RPMI8226 (cell line): ENCODE measurements around the gene GTPBP10.

Experiments used
- DNase-seq: peaks from one replicate; pipeline ENCODE4 v3.0.0-alpha.2; 2015

The GTPBP10 gene

DNA sequence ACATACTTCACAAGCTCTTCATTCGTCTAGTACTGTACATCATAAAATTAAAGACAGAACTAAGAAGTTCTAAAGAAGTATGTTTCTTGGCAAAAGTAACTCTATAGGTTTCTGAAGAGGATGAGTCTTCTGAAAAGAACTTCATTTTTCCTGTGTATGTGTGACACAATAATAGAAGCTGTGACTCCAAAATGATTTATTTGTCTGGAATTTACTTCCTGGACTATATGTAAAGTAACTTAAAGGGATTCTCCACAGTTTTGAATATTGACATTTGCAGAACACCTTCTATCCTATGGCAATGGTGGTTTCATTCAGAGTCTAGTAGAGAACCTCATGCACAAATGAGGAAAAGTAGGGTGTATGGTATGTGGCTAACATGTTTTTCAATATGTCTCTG lies 36.9 kb downstream of the GTPBP10 start:
- no peak for DNase-seq

DNA sequence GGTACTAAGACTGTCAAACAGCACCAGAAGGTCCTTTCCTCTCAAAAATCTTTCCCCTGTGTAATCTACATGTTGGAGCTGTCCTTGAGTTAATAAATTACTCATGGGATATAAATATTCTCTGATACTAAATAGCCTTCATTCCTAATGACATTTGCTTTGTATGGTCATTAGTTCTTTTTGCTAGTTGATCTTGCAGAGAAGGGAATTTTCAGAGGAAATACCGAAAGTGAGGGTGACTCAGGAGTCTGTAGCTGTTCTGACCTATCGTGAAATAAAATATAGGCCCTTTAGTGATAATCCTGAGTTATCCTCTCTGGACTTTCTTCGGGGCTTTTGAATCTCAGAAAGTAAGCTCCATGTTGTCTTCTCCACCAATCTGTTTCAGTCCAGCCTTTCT lies 37.3 kb downstream of the GTPBP10 start:
- DNase-seq, result no peak

DNA sequence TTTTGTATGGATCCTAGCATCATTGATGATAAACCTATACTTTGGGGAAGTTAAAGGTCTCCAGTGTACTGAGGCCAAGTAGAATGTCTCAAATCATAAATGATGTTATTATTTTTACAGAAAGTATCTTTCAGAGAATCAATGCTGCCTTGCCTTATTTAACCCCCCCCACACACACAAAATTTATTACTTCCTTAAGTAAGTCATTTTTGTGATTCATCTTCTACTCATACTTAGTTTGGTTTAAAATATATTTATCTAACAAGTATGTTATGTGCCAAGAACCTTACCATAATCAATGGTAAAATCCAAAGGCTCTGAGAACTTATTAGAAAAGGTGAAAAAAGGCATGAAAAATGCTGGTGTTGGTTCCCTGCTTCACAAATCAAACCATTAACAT lies 37.9 kb downstream of the GTPBP10 start:
- DNase-seq, result no peak

DNA sequence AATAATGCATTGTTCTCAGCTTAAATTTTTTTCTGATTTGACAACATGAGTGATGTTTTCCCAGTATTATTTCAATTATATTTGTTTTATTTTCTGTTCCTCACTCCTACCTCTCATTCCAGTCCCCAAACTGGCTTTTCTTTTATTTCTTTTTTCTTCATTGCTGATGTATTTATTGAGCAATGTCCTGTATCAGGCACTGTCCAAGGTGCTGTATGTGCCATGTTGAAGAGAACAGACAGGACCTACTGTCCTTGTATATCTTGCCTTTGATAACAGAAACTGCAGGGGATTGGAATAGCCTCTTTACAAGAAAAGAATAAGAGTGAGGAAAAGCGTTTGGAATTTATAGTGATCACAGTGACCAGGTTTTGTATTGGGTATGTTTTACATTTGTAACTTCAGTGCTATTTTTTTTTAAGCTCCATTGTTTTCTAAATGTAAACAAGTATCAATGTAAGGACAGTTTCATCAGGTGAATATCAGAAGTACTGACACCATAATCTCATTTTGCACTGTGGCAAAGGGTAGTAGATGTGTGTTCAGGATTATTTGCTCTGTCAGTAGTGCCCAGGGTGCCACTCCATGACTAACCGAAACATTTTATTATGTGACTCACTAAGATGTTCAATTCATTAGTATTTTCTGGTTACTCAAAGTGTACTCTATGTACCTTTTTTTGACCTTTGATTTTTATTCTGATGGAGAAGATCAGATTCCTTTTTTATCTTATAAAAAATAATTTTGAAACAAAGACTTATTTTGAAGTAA lies 41.1 kb downstream of the GTPBP10 start:
- DNase-seq, result no peak

DNA sequence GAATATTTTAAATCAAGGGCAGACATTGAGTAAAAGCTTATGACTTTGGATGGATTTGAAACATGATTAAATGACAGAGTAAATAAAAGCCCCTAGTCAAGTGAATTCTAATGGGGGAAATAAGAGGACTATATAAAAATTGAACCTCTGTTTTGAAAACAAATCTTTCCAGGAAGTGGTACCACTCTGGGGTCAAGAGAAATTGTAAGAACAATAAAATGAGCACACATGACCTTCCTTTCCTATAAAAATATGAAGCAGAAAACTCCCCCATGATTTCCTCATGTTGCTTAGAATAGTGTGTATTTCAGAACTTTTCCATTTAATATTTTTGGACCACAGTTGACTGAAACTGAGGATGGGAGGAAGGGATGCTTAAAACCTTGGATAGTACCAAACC lies 44.4 kb downstream of the GTPBP10 start:
- no peak for DNase-seq

DNA sequence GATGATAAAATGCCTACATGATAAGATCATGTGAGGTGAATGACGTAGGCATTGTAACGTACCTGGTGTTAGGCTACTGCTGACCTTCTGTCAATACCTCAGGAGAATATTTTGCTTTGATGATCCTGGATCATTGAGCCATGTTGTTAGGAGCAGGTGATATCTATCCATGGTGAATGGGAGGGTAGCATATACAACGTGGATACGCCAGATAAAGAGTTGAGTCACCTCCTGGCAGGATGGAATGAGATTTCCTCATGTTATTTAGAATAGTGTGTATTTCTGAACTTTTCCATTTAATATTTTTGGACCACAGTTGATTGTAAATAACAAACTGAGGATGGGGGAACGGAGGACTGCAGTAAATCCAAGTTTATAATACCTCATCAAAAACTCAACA lies 45.0 kb downstream of the GTPBP10 start:
- DNase-seq, result no peak

DNA sequence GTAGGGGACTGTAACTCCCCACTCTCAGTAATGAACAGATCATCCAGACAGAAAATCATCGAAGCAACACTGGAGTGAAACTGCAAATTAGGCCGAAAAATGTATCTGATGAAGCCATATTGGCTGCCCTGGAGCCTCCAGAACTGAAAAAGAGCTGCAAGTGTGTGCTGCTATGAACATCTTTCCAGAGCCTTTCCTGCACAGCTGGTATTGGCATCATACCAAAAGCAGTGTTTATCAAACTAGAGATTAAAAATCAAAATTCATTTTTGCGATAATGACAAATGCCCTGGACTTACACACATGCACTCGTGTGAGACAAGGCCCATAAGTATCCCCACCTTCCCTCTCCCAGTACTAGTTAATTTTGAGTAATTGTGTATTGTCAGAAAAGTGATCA lies 49.9 kb downstream of the GTPBP10 start:
- DNase-seq, result no peak

DNA sequence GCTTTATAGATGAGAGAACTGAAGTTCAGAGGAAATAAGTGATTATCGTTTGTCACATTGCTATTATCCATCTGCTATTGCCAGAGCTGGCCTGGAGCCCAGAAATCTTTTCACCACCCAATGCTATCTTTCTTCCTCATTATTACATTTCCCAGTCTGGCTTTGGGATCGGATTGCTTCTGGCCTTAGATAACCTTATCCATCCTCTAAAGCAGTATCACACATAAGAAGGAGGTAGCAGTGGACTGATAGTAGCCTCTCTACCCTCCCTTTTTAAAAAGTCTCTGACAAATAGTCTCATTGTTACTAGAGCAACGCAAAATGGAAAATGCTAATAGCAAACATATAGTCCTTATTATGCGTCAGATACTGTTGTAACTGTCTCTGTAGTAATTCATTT lies 55.5 kb downstream of the GTPBP10 start:
- no peak for DNase-seq

DNA sequence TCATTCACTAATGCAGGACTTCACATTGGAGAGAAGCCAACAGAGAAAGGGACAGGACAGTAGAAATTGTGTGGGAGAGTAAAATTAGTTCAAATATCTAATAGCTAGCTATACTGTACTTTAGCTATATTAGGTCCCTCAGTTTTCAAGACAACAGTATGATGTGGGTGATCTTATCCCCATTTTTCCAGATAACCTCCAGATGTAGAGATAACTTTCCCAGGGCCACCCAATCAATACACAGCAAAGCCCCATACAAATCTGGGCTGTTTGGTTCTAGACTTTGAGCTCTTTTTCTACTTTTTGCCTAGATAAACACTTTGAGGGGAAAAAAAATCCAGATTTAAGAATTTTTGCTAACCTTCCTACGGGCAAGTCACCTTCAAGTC lies 56.3 kb downstream of the GTPBP10 start:
- no peak for DNase-seq

DNA sequence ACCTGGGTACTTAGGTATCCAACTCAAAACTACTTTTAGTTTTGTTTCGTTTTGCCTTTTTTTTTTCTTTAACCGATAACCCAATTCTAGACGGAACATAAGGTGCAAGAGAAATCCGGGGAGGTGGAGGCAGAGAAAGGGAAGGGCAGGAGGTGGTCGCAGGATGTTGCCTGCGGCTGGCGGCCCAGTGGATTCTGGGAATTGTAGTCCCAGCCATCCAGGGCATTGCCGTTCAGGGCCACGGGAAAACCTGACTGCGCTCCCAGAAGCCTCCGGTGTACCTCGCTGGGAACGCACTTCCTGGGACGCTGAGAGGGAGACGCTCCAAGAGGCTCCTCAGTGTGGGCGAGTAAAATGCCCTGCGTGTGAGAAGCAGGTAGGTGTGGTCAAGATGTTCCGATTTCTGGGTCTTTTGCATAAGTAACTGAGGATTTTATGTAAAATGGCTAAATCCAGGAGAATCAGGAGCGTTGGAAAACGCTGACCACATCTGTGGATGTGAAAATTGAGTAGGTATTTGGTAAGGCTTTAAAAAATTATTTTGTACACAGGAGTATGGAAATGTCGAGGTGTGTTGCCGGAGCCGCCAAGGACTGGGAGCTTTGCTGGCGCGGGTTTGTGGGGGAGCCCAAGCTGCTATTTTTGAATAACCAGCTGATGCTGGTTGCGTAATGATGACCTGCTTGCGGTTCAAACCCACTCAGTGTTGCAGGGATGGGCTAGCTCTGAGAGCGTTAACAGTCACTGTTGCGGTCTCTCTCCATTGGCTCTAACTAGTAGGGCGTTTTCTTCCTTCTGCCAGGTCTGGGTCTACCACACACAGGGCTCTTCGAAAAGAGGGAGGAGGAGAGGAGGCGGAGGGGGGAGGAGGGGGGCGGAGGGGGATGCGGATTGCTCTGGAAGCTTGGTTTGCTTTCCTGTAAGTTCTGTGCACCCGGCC lies 56.9 kb downstream of the GTPBP10 start, which contains the start of gene CLDN12:
TSS of gene CLDN12 (plus strand) at position 288 of the 940 bp plus-strand sequence. CDS start 9,216 bp downstream, outside the sequence.
- DNase-seq, result peak; percentile 86

DNA sequence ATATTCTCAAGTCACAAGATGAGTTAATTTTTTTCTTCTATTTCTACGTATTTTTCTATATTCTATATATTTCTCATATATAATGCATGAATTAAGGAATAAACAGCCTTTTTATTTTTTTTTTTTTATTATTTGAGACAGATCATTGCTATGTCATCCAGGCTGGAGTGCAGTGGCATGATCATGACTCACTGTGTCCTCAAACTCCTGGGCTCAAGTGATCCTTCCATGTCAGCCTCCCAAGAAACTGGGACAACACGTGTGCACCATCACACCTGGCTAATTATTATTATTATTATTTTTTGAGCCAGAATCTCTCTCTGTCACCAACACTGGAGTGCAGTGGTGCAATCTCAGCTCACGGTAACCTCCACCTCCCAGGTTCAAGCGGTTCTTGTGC lies 58.3 kb downstream of the GTPBP10 start:
- DNase-seq, result no peak

DNA sequence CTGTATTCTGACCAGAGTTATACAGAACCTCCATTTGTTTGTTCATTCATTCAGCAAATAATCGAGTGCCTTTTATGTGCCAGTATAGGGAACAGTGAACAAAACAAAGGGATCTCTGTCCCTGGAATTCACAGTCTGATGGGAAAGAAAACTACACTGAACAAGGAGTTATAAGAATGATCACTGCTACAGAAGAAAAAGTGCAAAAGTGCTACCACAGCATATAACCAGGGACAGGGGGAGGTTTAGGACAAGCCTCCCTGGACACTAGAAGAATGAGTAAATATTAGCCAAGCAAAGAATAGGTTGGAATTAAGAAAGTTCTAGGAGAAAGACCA lies 60.9 kb downstream of the GTPBP10 start:
- DNase-seq, result no peak

DNA sequence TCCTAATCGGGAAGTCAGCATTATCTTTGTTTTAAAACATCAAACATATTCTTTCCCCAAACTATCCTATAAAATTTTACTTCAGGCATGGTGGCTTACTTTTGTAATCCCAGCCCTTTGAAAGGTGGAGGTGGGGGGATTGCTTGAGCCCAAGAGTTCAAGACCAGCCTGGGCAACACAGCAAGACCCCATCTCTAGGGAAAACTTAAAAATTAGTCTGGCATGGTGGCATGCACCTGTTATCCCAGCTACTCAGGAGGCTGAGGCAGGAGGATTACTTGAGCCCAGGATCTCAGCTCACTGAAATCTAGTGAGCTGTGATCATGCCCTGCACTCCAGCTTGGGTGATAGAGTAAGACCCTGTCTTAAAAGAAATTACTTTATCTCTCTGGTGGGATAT lies 61.6 kb downstream of the GTPBP10 start:
- DNase-seq, result no peak

DNA sequence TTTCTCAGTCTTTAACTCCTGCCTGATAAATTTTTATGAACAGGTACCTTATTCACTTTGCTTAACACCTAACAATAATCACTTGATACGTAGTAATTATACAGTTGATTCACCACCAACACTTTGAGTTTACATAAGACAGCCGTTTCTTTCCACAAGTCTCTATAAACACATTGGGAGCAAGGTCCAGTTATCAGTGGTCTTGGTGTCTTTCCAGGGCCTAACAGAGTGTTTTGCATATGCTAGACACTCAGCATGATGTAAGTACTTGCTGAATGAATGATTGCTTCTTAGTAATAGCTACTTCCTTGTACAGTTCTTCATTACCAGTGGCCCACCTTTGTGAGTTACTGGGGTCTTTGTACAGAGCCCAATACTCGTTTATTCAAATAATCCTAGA lies 63.2 kb downstream of the GTPBP10 start:
- no peak for DNase-seq

DNA sequence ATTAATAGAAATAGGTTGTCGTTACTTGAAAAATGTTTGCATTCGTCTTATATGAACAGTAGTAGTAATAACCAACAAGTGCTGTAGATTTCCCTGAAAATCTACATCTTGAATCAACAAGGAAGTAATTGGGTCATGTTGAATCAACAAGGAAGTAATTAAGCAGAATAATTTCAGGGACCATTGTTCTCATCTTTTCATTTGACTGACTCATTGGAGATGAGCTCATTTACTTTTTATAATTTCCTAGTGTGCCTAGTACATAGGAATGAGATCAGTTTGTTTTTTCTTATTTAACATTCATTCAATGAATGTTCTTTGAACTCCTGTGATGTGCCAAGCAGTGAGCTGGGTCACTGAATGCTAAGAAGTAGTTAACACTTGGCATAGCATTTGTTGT lies 65.0 kb downstream of the GTPBP10 start:
- DNase-seq, result no peak

DNA sequence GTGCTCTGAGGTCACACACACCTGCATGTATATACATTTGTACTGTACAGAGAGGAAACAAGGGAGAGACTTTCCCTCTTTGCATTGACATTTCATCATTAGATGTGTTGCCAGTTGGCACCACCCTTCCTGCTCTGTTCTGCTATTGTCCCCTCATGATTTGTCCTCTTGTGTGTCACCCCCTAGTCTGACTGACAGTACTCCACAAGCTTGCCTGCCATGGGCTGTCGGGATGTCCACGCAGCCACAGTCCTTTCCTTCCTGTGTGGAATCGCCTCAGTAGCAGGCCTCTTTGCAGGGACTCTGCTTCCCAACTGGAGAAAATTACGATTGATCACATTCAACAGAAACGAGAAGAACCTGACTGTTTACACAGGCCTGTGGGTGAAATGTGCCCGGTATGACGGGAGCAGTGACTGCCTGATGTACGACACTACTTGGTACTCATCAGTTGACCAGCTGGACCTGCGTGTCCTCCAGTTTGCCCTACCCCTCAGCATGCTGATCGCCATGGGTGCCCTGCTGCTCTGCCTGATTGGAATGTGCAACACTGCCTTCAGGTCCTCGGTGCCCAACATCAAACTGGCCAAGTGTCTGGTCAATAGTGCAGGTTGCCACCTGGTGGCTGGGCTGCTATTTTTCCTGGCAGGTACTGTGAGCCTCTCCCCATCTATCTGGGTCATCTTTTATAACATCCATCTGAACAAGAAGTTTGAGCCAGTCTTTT lies 66.1 kb downstream of the GTPBP10 start:
- peak; percentile 39 for DNase-seq

DNA sequence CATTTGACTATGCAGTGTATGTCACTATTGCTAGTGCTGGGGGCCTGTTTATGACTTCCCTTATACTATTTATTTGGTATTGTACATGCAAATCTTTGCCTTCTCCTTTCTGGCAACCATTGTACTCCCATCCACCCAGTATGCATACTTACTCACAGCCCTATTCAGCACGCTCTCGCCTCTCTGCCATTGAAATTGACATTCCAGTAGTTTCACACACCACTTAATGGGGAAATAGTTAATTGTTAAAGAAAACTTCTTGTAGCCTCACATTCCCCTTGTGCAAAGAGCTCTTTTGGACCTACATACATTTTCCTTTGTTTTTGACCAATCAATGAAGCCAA lies 66.6 kb downstream of the GTPBP10 start:
- DNase-seq, result no peak

DNA sequence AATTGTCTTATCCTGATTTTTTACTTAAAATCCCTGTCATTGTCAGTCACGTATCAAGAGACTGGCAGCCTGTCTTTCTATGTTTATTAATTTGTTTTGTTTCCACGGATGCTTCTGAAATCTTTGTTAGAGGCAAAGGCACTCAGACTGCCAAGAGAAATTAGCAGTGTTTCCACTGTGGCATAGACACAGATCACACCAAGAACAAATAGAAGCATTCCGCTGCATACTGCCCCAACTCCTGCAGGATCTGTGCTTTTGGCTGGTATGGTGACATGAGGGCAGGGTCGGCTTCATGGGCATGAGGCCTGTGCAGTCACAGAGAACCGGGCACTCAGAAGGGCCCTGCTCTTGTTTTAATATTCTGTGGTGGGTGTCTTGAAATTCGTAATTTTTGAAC lies 75.1 kb downstream of the GTPBP10 start:
- no peak for DNase-seq

DNA sequence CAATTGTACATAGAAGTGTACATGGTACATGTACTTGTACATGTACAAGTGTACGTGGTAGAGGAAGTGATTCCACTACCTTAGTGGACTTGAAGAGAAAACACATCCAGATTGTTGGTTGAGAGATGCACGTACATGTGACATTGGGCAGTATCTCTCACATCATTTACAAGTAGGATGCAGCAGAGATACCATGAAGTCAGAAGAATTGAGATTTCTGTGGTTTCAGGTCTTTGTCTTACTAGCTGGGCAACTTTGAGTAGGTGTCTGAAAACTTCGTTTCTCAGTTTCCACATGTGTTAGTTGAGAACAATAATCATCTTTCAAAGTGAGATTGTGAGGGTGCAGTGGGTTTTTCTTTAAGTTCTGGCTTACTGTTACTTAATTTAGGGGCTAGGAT lies 78.2 kb downstream of the GTPBP10 start:
- no peak for DNase-seq

DNA sequence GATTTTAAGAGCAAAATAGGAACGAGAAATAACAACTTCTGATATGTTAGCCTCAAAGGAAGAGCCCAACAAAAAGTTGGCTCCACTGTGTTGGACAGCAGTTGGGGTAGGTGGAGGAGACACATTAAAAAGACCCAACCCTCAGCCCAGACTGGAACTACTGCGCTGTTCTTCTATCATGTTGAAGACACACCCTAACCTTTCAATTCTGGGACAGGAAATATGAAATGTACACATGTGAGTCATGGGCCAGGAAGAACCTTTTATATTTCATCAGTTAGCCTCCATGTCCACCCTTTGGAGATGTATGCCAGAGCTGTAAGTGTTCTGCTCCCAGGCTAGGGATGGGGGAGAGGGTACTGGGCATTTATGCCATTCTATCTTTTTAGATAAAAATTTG lies 78.9 kb downstream of the GTPBP10 start:
- DNase-seq, result no peak

DNA sequence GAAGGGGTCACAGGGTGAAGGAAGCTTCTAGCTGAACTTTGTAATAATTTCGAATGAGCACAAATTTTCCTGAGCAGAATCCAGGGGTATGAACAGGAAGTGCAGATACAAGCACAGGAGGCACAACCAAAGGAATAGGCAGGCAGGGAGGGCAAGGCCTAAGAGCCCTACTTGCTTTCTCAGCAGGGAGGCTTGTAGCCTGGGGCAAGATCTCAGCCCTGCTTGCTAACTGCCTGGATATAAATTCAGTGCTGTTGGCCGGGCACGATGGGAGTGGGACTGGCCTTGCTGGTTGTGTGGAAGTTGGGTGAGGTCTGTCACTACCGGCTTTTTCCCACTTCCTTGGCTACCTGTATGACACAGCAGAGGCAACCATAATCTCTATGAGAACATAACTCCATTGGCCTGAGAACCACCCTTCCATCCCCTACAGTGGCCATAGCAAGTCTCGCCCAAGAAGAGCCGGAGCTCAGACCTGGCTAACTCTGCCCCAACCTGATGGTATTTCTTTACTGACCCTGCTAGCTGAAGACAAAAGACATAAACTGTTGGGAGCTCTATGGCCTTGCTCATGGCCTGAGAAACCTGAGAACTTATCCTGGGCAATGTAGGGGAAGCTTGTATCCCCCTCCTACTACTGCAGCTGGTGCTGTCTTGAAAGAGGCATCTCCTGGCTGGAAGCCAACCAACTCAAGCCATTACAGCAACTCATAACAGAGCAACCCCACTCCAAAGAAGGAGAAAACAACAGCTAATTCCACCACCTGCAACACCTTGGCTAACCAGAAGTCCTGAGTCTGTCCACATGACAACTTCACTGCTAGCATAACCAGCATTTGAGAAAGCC lies 84.3 kb downstream of the GTPBP10 start:
- no peak for DNase-seq

DNA sequence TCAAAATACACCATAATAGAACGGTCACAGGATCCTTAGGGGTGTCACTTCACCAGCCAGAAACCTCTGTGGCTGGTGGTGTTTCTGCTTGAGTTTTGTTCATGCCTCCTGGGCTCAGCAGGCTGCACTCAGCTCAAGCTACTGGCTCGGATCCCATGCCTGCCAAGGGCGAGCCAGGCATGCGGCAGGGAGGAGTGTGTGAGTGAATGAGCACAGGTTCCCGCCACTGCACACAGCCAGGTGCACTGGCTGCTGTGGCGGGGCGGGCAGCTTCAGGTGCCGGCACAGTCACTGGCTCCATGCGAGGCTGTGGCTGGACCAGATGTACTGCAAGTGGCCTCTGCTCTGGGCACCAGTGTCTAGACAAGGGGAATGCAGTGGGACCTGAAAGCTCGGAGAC lies 86.2 kb downstream of the GTPBP10 start:
- DNase-seq, result no peak

DNA sequence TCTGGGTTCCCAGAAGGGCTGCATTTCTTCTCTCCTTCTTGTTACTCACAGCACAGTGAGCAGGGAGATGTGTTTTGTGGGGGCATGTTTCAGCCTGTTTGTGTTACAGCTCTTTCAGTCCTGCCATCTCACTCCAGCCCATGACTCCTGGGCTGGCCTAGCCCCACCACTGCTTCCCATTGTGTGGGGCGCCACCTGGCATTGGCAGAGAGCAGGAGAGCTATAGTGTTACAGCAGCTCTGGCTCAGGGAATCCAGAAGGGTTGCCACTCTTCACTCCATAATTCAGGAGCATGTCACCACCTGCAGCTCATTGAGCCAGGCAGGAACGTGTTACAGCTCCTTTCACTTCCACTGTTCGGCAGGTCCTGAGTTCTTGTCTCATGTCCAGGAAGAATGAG lies 86.7 kb downstream of the GTPBP10 start:
- DNase-seq, result no peak
